Measurements from ENCODE around the gene SFTA2. TPM values are rescaled to one million over a fixed set of nuclear protein-coding genes. Genes with fewer than 3 reads are reported as not detected.
"Not testable (repeated sequence)": the region's sequence is repeated elsewhere in the genome, so short reads cannot be mapped to it uniquely, and the experiment has no call there.

The SFTA2 gene
- polyA plus RNA-seq, 2 of the 4 experiments (the other 2 are of a cell fraction), result not detected

DNA sequence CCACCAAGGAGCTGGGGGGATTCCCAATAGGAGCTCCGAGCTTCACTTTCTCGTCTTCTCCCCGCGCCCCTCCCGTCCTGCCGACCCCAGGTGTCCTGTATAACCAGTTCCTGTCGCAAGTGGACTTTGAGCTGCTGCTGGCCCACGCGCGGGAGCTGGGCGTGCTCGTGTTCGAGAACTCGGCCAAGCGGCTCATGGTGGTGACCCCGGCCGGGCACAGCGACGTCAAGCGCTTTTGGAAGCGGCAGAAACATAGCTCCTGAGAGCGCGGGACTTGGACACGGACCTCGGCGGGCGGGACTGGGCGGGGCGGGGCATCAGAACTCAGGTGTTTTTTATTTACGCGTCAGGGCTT is 18.3 kb downstream of the SFTA2 start:
- ATAC-seq (peak; percentile 48 to 54; a peak in 5 of 6 replicates), DNase-seq (ENCODE audit: low read depth in 1 of 2, low spot score in 1 of 2) (no peak), FAIRE-seq (no peak)
- Histone ChIP-seq H3K27ac (peak overlapping the region; percentile 97), H3K4me1 (peaks cover 24% of the 10 kb centered on the region), H3K9me3 (no peaks in the 10 kb centered on the region), H3K4me2 (peak overlapping the region; percentile 98), H3K4me3 (peak overlapping the region; percentile 60)
- 46% methylated on average over 15 of the region's 31 CpGs for WGBS (ENCODE audit: missing lambda C conversion rate)
- no peak for TF ChIP-seq MAFK (IDR thresholded peaks at IDR 0.05; ENCODE audit: partially characterized antibody)
- no peak for TF ChIP-seq ELK1 (IDR thresholded peaks at IDR 0.05; ENCODE audit: low read depth, low read length)
- no peak for TF ChIP-seq ZC3H11A (IDR thresholded peaks at IDR 0.05)
- no peak for TF ChIP-seq CBX2 (IDR thresholded peaks at IDR 0.05; ENCODE audit: borderline replicate concordance, low read depth)
- no peak for TF ChIP-seq KDM1A (IDR thresholded peaks at IDR 0.05; ENCODE audit: low read depth)
- ChIA-PET POLR2A (interaction anchor here (0.8 to 1.8 kb wide), 6 partner anchors 30 to 169 kb away, joined by 3 to 10 read pairs (median 5); partner anchors contain the start of gene IER3), CTCF (interaction anchor here (0.7 to 8.1 kb wide), 32 partner anchors 9 to 235 kb away, joined by 3 to 143 read pairs (median 6); partner anchors contain the start of genes MUCL3 and PSORS1C1)

DNA sequence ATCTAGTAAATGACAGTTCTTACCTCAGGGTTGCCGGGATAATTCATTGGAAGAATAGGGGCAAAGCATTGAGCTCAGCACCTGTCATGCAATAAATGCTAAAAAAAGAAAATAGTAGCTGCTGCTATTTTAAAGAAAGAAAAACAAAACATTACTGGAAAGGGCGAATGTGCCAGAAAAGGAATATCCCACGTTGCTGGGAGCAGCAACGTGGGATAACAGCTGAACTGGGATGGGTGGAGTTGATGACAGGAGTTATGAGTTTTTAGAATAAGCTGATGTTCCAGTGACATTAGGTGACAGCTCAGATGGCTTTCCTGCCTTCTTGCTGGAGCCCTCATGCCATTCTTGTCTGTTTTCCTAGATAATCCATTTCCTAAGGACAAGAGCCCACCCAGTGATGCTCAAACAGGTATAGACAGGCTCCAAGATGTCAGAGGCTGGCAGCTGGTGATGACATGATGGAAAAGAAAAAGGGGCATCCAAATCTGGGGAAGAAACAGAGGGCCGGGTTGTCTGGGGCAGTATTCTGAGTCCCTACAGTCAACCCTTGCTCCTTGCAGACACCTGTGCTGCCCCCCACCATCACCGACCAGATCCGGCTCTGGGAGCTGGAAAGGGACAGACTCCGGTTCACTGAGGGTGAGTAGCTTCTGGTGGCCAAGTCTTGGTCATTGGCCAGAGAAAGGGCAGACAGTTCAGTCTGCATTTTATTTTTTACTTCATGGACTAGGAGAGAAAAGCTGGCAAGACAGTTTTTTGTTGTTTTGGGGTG is 19.0 kb downstream of the SFTA2 start:
- peaks cover 25% of the 10 kb centered on the region for H3K4me1 ChIP-seq

GRCh38 chr6:30910473-30910872 is 21.5 kb downstream of the SFTA2 start:
- CTCF ChIA-PET, result interaction anchor here (0.7 to 4.0 kb wide), 7 partner anchors 13 to 169 kb away, joined by 3 to 21 read pairs (median 4); partner anchors contain the start of gene DDR1
- H3K4me2 ChIP-seq; H3K27ac ChIP-seq; H3K9me3 ChIP-seq; FAIRE-seq; H3K4me3 ChIP-seq; ATAC-seq; POLR2A ChIA-PET; DNase-seq (ENCODE audit: low read depth in 1 of 2, low spot score in 1 of 2): not testable (repeated sequence)
- 93% methylated on average over 6 of the region's 12 CpGs for WGBS (ENCODE audit: missing lambda C conversion rate)
- H3K4me1 ChIP-seq, result peaks cover 24% of the 10 kb centered on the region

More for the DNA sequence above, 19.0 kb downstream of the SFTA2 start:
- ChIA-PET CTCF (interaction anchor here (0.7 to 8.1 kb wide), 23 partner anchors 9 to 234 kb away, joined by 3 to 143 read pairs (median 5); partner anchors contain the start of gene PSORS1C1), POLR2A (interaction anchor here (0.8 to 1.8 kb wide), 5 partner anchors 29 to 168 kb away, joined by 3 to 10 read pairs (median 6); partner anchors contain the start of gene IER3)
- WGBS (ENCODE audit: missing lambda C conversion rate), result 86% methylated on average over 7 of the region's 8 CpGs
- ATAC-seq (no peak), FAIRE-seq (no peak), DNase-seq (ENCODE audit: low read depth in 1 of 2, low spot score in 1 of 2) (no peak)
- no peaks in the 10 kb centered on the region for H3K9me3 ChIP-seq
- no peak overlapping the region for H3K4me3 ChIP-seq
- H3K27ac ChIP-seq, result peak overlapping the region in 1 of 2 experiments; percentile 97; a peak in 1 of 6 replicates
- no peak overlapping the region; the same call in 2 of the 3 replicates for H3K4me2 ChIP-seq
- no peak for TF ChIP-seq KDM5A (IDR thresholded peaks at IDR 0.05)
- no peak for TF ChIP-seq CBX8 (IDR thresholded peaks at IDR 0.05)
- TF ChIP-seq MAFK (IDR thresholded peaks at IDR 0.05; ENCODE audit: partially characterized antibody), result no peak
- no peak for TF ChIP-seq ESRRA (IDR thresholded peaks at IDR 0.05; ENCODE audit: borderline replicate concordance, low read length)
- no peak for TF ChIP-seq TP53 (CRISPR knock-in tag; IDR thresholded peaks at IDR 0.05)
- TF ChIP-seq FOXS1 (CRISPR knock-in tag; IDR thresholded peaks at IDR 0.05), result no peak
- TF ChIP-seq POLR2A (IDR thresholded peaks at IDR 0.05; ENCODE audit: low read length), result no peak
- no peak for TF ChIP-seq CBX2 (IDR thresholded peaks at IDR 0.05; ENCODE audit: borderline replicate concordance, low read depth)
- TF ChIP-seq, protein P1, sequence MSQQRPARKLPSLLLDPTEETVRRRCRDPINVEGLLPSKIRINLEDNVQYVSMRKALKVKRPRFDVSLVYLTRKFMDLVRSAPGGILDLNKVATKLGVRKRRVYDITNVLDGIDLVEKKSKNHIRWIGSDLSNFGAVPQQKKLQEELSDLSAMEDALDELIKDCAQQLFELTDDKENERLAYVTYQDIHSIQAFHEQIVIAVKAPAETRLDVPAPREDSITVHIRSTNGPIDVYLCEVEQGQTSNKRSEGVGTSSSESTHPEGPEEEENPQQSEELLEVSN (IDR thresholded peaks at IDR 0.05; ENCODE audit: borderline replicate concordance, low read depth), result no peak
- no peak for TF ChIP-seq HEYL (CRISPR knock-in tag; IDR thresholded peaks at IDR 0.05)
- TF ChIP-seq HDAC2 (IDR thresholded peaks at IDR 0.05), result no peak
- TF ChIP-seq KDM1A (IDR thresholded peaks at IDR 0.05; ENCODE audit: low read depth), result no peak
- TF ChIP-seq BHLHE40 (IDR thresholded peaks at IDR 0.05; ENCODE audit: low read depth, low read length), result no peak
- no peak for TF ChIP-seq EHF (CRISPR knock-in tag; IDR thresholded peaks at IDR 0.05)
- no peak for TF ChIP-seq CHD4 (IDR thresholded peaks at IDR 0.05; ENCODE audit: borderline replicate concordance)
- TF ChIP-seq SREBF2 (IDR thresholded peaks at IDR 0.05), result no peak
- no peak for TF ChIP-seq HMGXB4 (CRISPR knock-in tag; IDR thresholded peaks at IDR 0.05; ENCODE audit: borderline replicate concordance)

Measured in A549 (cell line).